Tibial nerve (tissue), 4 donors: Measurements from ENCODE around the gene MBP. TPM values are rescaled to one million over a fixed set of nuclear protein-coding genes. Genes with fewer than 3 reads are reported as not detected.

ENCODE experiments used
- DNase-seq, 2 donors: peaks; one replicate each; pipeline ENCODE4 v3.0.0-alpha.2; 2019; ENCODE audit warnings: low spot score in 2 of 2
- H3K27ac ChIP-seq, 4 donors: fragments of 200-600 bp; sonication (generic) in 3 of 4; one replicate each; pipeline ENCODE4 v1.5.1; 2017 to 2019; ENCODE audit warnings: mild to moderate bottlenecking in 1 of 4
- H3K27me3 ChIP-seq, 2 donors: fragments of 200-600 bp; sonication (generic) in 1 of 2; one replicate each; pipeline versions ENCODE4 v1.5.1 to v1.6.0; 2017 to 2019
- H3K36me3 ChIP-seq, 3 donors: fragments of 200-600 bp; sonication (generic); one replicate each; pipeline ENCODE4 v1.5.1; 2018 to 2019
- H3K4me1 ChIP-seq, 4 donors: fragments of 200-600 bp; sonication (generic) in 3 of 4; one replicate each; pipeline ENCODE4 v1.5.1; 2017 to 2019
- H3K4me3 ChIP-seq, 4 donors: fragments of 200-600 bp; sonication (generic) in 3 of 4; one replicate each; pipeline ENCODE4 v1.5.1; 2017 to 2019; ENCODE audit warnings: mild to moderate bottlenecking in 1 of 4, moderate library complexity in 1 of 4
- H3K9me3 ChIP-seq, 4 donors: fragments of 200-600 bp; sonication (generic) in 3 of 4; one replicate each; pipeline ENCODE4 v1.5.1; 2017 to 2019
- CTCF ChIP-seq, 5 experiments: fragments of 200-600 bp in 3 of 5; fragments of 450-650 bp in 2 of 5; sonication (generic) in 3 of 5; IDR thresholded peaks; one replicate each; pipeline ENCODE4 v1.5.1; 2016 to 2019; ENCODE audit warnings: antibody characterized with exemption in 5 of 5, mild to moderate bottlenecking in 3 of 5, moderate library complexity in 2 of 5
- EP300 ChIP-seq, 2 donors: sonication (generic); formaldehyde crosslinking; IDR thresholded peaks; one replicate each; pipeline ENCODE4 v1.6.1; 2017; ENCODE audit warnings: antibody characterized with exemption in 2 of 2, mild to moderate bottlenecking in 1 of 2
- POLR2A ChIP-seq, 2 donors: fragments of 450-650 bp; IDR thresholded peaks; one replicate each; pipeline ENCODE4 v1.6.1; 2017; ENCODE audit warnings: antibody characterized with exemption in 2 of 2, mild to moderate bottlenecking in 2 of 2, moderate library complexity in 2 of 2
- WGBS, 2 donors: methylation state at CpG; one replicate each; pipeline ENCODE4 v1.1.5; 2018; 5-methylcytosine and 5-hydroxymethylcytosine counted together
- total RNA-seq, 4 donors: library from RNA; depleted of rRNA; stranded (reverse); fragments of >200 nt; gene quantifications; one replicate each; pipeline ENCODE4 v1.1.0, GENCODE V29; 2016

MBP gene
- total RNA-seq, 4 donors from 2014 or later, result 831 to 1,485 (median 1,405) TPM

- DNase-seq, result no peak
- H3K9me3 ChIP-seq, result no peaks in the 10 kb centered on the region
- H3K27ac ChIP-seq, result peak overlapping the region in 1 of 4 donors; percentile 22
- peaks cover 0 to 7% of the 10 kb centered on the region in 2 donors for H3K27me3 ChIP-seq
- TF ChIP-seq POLR2A (IDR thresholded peaks at IDR 0.05) (no peak), EP300 (IDR thresholded peaks at IDR 0.05) (no peak), CTCF (IDR thresholded peaks at IDR 0.05) (no peak)
- peaks cover 0 to 39% (median 9%) of the 10 kb centered on the region in 4 donors for H3K4me1 ChIP-seq
- 65 to 80% methylated on average over 9 of the region's 9 CpGs for WGBS, 2 donors
- H3K36me3 ChIP-seq, result no peaks in the 10 kb centered on the region
- no peak overlapping the region for H3K4me3 ChIP-seq
These were observed 8.1 kb downstream of the MBP start for GRCh38 chr18:77124452-77124922.

- peak overlapping the region in 1 of 4 donors; percentile 22 for H3K27ac ChIP-seq
These were observed 9.0 kb downstream of the MBP start for GRCh38 chr18:77123320-77124231.

GRCh38 chr18:77121523-77121922 is 11.1 kb downstream of the MBP start:
- Histone ChIP-seq H3K9me3 (no peaks in the 10 kb centered on the region), H3K27ac (no peak overlapping the region), H3K4me1 (peaks cover 0 to 16% (median 2%) of the 10 kb centered on the region in 4 donors), H3K4me3 (no peak overlapping the region), H3K27me3 (no peaks in the 10 kb centered on the region), H3K36me3 (no peaks in the 10 kb centered on the region)
- 84 to 94% methylated on average over 3 of the region's 3 CpGs for WGBS, 2 donors
- no peak for DNase-seq
- TF ChIP-seq CTCF (IDR thresholded peaks at IDR 0.05), result no peak
- TF ChIP-seq EP300 (IDR thresholded peaks at IDR 0.05), result no peak
- TF ChIP-seq POLR2A (IDR thresholded peaks at IDR 0.05), result no peak

More at GRCh38 chr18:77123320-77124231, 9.0 kb downstream of the MBP start:
- no peak for TF ChIP-seq EP300 (IDR thresholded peaks at IDR 0.05)
- no peak for TF ChIP-seq CTCF (IDR thresholded peaks at IDR 0.05)
- no peak for TF ChIP-seq POLR2A (IDR thresholded peaks at IDR 0.05)
- Histone ChIP-seq H3K9me3 (no peaks in the 10 kb centered on the region), H3K36me3 (no peaks in the 10 kb centered on the region), H3K4me3 (no peak overlapping the region), H3K27me3 (no peaks in the 10 kb centered on the region), H3K4me1 (peaks cover 0 to 33% (median 7%) of the 10 kb centered on the region in 4 donors)
- WGBS, 2 donors, result 83 to 85% methylated on average over 11 to 14 of the region's 14 CpGs
- DNase-seq, result no peak

GRCh38 chr18:77119851-77120491 is 12.6 kb downstream of the MBP start:
- no peak for TF ChIP-seq POLR2A (IDR thresholded peaks at IDR 0.05)
- no peak for TF ChIP-seq EP300 (IDR thresholded peaks at IDR 0.05)
- TF ChIP-seq CTCF (IDR thresholded peaks at IDR 0.05), result no peak
- no peak overlapping the region for H3K27ac ChIP-seq
- no peaks in the 10 kb centered on the region for H3K9me3 ChIP-seq
- H3K27me3 ChIP-seq, result no peaks in the 10 kb centered on the region
- H3K4me3 ChIP-seq, result no peak overlapping the region
- DNase-seq, result no peak
- 93 to 94% methylated on average over 14 to 15 of the region's 23 CpGs for WGBS, 2 donors
- no peaks in the 10 kb centered on the region for H3K36me3 ChIP-seq
- H3K4me1 ChIP-seq, result peaks cover 0 to 13% (median 4%) of the 10 kb centered on the region in 4 donors
